ENCODE results near the gene LNX2.

DNA sequence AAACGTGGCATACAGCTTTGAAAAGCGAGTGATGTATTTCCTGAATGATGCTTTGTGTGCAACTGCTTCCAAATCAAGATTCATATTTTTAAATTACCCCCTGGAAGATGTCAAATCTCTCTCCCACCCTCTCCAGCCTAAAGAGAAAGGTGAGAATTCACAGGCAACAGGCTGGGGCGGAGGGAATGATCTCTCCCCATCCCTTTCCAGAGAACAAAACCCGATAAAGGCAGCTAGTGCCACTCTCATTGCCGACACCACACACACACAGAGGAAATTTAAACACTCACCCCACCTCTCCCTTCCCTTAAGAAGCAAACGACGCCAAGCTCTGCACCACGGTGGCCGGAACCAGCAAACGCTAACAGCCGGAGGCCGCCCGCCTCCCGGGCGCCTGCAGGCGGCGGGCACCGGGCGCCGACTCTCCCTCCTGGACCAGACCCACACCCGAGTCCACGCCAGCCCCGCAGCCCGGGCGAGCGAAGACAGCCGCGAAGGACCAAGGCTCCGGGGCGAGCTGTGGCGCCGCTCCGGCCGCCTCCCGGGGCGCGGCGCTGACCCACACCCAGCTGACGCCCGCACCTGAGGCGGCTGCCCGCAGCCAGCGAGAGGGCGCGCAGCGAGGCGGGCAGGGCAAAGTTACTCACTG is 477 bp downstream of the LNX2 start:
- TF ChIP-seq POLR2AphosphoS5 (IDR thresholded peaks at IDR 0.05; ENCODE audit: low read depth, low read length) (no peak), SIN3A (IDR thresholded peaks at IDR 0.05; ENCODE audit: borderline replicate concordance, insufficient read depth, low read length) (no peak)
- TF ChIP-seq, protein P1, sequence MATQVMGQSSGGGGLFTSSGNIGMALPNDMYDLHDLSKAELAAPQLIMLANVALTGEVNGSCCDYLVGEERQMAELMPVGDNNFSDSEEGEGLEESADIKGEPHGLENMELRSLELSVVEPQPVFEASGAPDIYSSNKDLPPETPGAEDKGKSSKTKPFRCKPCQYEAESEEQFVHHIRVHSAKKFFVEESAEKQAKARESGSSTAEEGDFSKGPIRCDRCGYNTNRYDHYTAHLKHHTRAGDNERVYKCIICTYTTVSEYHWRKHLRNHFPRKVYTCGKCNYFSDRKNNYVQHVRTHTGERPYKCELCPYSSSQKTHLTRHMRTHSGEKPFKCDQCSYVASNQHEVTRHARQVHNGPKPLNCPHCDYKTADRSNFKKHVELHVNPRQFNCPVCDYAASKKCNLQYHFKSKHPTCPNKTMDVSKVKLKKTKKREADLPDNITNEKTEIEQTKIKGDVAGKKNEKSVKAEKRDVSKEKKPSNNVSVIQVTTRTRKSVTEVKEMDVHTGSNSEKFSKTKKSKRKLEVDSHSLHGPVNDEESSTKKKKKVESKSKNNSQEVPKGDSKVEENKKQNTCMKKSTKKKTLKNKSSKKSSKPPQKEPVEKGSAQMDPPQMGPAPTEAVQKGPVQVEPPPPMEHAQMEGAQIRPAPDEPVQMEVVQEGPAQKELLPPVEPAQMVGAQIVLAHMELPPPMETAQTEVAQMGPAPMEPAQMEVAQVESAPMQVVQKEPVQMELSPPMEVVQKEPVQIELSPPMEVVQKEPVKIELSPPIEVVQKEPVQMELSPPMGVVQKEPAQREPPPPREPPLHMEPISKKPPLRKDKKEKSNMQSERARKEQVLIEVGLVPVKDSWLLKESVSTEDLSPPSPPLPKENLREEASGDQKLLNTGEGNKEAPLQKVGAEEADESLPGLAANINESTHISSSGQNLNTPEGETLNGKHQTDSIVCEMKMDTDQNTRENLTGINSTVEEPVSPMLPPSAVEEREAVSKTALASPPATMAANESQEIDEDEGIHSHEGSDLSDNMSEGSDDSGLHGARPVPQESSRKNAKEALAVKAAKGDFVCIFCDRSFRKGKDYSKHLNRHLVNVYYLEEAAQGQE (IDR thresholded peaks at IDR 0.05; ENCODE audit: insufficient read depth in 1 of 2, low read depth in 2 of 2, low read length in 2 of 2), result no peak
